Testis (tissue), 2 donors: ENCODE results near the gene GATAD2A.

Experiments used
- CTCF ChIP-seq, 3 experiments: fragments of 450-650 bp in 2 of 3; fragments of 200-600 bp in 1 of 3; sonication (generic) in 1 of 3; IDR thresholded peaks; one replicate each; pipeline ENCODE4 v1.5.1; 2016 to 2019; ENCODE audit warnings: antibody characterized with exemption in 3 of 3, mild to moderate bottlenecking in 2 of 3, moderate library complexity in 1 of 3
- POLR2A ChIP-seq: fragments of 450-650 bp; IDR thresholded peaks from one replicate; pipeline ENCODE4 v1.6.1; 2017; ENCODE audit warnings: antibody characterized with exemption, mild to moderate bottlenecking, moderate library complexity

DNA sequence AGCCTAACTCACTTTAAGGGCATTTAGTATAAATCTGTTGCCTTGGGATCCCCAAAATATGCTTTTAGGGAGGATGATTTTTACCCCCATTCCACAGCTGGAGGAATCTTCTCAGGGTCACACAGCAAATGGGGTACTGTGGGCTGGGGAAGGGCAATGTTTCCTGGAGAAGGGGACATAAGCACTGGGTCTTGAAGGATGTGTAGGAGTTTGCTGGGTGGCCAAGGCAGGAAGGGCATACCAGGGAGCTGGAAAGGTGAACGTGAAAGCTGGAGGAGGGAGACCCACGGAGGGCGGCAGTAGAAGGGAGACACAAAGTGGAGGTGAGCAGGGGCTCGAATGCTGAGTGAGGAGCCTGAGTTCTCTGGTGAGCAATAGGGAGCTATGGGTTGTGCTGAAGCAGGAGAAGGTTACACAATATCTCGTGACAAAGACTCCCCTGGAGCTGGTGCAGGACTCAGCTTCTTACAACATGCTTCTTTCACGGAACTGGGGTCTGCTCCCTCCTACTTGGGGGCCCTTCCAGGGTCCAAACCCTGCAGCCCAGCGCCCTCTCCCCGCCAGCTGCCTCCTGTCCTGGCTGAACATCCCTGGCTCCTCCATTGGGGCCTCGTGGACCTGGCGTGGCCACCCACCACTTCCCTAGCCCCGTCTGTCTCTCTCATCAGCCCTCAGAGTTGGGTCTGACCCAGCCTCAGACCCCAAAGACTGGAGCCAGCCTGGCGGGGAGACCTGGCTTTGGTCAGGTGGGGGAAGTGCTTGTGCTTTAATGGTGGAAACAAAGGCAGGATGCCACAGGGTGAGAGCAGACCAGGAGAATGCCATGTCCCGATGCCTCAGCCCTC, 143.7 kb downstream of the GATAD2A start:
- TF ChIP-seq POLR2A, result no peak
- no peak for TF ChIP-seq CTCF (IDR thresholded peaks at IDR 0.05)
